GM18951 (cell line): ENCODE results near the gene CNNM4.

Experiments
- POLR2A ChIP-seq: IDR thresholded peaks from 4 replicates; pipeline ENCODE4 v1.6.1; 2011; ENCODE audit warnings: mild to moderate bottlenecking; ENCODE audit not compliant: insufficient read length, insufficient read depth; ENCODE audit errors: extremely low read depth
- in situ Hi-C: fragments of 300-500 bp; cut with MboI; formaldehyde crosslinking; loops from one replicate; pipeline ENCODE4 v1.12.0; 2022; ENCODE audit warnings: low sequenced_read_pairs, mixed read lengths, inconsistent platforms; ENCODE audit not compliant: unreplicated experiment

Gene CNNM4

DNA sequence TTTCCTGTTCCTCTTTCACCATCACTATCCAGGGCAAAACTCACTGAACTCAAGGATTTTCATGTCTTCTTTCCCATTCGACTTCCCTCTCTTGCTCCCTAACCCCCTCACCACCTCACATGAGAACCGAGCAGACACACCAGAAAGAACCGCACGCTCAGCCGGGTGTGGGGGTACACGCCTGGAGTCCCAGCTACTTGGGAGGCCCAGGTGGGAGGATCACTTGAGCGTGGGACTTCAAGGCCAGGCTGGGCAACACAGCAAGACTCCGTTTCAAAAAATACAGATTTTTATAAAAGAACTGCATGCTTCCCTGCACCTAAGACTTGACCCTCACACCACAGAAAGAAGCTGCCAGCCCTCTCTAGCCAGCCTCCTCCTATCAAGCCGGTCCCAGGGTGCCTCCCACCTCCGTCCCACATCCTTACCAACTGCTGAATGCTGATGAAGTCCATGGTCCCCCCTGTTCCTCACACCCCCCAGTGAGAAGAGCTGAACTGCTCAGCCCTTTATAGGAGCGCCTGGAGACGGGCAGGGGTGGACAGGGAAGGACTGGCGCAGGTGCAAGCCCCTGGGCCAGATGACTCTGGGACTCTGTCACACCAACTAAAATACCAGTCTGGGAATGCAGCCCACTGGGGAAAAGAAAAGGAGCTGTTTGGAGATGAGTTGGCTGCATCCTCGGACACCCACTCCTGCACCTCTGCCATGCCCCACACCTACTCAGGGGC lies 83.0 kb downstream of the CNNM4 start, which contains the start of gene ANKRD23:
Gene ANKRD23 (minus strand): TSS at position 484 of the 731 bp plus-strand sequence. CDS start 29 bp downstream, at position 455.
- no peak for TF ChIP-seq POLR2A
- in situ Hi-C loops = no loop called here

DNA sequence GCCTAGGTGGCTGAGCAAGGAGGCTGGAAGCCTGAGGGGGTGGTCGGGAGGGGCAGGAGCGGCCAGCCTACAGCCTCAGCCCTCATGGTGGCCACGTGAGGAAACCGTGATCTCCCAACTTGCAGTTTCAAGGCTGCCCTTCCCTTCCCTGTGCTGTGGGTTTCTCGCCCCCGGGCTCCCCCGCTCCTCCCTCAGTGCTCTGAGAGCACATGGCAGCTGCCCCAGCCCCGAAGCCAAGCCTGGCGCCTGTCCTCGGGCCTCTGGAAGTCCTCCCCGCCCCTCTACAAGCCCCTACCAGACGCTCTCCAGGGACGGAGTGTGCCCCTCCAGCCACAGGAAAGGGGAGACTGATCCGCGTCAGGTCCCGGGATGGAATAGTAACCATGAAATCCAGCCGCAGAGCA lies 83.7 kb downstream of the CNNM4 start:
- in situ Hi-C loops = no loop called here
- TF ChIP-seq POLR2A = no peak

DNA sequence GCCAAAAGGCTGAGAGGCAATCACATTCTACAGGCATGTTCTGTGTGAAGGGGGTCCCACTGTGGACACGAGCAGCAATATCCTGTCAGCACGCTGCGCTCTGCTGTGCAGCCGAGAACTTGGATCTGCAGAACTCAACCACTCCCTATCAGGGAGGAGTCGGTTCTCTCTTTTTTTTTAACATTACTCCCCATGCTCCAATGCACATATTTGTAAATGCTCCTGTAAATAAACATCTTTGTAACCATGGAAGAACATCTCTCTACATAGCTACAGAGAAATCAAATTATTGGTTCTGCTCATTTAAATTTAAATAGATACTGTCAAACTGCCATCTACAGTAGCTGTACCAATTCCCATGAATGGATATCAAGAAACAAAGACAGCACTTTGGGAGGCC lies 86.1 kb downstream of the CNNM4 start:
- in situ Hi-C loops = no loop called here
- TF ChIP-seq POLR2A = no peak

DNA sequence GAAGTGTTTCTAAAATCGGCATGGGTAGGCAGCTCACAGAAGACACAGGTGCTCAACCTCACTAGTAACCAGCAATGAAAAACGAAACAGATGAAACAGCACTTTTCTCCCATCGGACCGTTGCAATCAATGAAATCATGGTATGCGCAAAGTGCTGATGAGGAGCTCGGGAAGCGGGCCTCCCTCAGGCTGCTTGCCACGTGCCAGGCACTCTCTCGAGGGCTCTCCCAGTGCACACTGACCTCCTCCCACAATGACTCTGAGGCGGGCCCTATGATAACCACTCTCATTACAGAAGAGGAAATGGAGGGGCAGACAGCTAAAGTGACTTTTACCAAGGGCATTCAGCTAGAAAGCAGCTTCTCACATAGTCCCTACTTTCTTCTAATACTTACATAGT lies 86.9 kb downstream of the CNNM4 start:
- in situ Hi-C loops = no loop called here
- TF ChIP-seq POLR2A = no peak

DNA sequence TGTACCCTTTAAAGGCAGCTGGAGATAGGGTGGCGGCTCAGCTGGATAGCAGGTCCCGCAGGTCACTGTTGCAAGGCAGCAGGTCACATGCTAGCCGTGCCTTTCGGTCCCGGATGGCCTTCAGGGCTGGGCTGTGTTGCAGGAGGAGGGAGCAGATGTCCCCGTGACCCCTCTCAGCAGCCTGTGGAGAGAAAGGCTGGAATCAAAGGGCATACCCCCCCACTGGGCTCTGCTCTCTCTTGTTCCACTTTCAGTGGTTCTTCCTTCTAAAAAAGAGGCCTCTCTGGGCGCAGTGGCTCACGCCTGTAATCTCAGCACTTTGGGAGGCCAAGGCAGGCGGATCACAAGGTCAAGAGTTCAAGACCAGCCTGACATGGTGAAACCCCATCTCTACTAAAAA lies 87.6 kb downstream of the CNNM4 start:
- TF ChIP-seq POLR2A = no peak
- in situ Hi-C loops = no loop called here

DNA sequence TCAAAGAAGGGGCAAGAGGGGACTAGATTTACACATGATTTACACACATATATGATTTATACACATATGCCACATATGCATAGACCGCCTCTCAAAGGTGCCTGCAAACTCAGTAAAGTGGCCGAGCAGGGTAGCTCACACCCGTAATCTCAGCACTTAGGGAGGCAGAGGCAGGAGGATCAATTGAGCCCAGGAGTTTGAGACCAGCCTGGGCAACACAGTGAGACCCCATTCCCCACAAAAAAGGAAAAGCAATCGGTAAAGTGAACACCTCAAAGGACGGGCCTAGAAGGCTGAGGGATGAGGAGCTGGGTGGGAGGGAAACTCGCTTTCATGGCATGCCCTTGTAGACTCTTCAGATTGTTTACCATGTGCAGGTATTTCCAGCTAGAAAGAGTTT lies 92.0 kb downstream of the CNNM4 start:
- TF ChIP-seq POLR2A = no peak
- in situ Hi-C loops = no loop called here

DNA sequence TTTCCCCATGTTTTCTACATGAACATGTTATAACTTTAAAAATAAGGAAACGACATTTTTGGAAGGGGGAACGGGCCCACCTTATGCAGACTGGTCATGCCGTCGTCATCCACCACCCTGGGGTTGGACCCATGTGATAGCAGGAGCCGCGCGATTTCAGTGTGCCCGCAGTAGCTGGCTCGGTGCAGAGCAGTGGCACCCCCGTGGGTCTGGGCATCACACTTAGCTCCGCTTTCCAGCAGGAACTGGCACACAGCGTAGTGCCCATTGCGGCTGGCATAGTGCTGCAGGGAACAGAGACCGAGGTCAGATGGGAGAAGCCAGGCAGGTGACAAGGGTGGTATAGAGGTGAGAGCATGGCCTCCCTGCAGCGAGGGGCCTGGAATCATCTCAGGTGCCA lies 92.6 kb downstream of the CNNM4 start:
- in situ Hi-C loops = no loop called here

DNA sequence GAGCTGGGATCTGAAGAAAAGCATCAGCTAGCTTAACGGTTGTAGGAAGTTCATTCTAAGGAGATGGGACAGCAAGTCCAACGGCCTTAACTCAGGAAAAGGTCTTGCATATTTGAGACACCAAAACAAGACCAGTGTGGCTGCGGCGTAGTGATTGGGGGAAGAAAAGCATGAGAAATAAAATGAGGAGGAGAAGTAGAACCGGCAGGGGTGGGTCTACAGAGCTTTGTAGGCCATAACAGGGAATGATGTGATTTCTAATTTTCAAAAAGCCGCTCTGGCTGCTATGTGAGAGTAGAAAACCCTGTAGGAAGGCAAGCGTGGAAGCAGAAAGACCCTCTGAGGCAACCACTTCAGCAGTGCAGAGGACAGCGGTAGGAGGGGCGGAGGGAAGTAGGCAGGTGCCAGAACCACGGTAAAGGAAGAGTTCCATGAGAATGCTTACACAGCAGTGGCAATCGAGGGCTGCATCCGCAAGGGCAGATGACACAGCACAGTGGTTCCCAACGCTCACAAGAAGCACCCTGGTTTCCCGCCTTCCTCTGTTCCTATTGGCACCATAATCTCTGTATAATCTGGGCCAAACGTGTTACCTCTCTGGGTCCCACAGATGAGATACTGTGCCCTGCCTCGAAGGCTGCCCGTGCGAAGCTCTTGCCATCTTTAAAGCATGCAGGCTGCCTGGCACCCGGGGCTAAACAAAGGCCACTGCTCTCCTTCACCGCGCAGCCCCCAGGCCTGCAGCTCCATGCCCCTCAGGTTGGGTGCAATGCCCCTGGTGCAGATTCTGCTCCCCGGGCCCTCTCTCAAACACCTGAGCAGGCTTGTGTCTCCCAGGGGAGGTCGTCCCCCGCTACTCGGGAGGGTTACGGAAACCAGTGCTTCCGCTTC lies 96.3 kb downstream of the CNNM4 start:
- in situ Hi-C loops = no loop called here
- TF ChIP-seq POLR2A = no peak

More for the DNA sequence above, 92.6 kb downstream of the CNNM4 start:
- no peak for TF ChIP-seq POLR2A

DNA sequence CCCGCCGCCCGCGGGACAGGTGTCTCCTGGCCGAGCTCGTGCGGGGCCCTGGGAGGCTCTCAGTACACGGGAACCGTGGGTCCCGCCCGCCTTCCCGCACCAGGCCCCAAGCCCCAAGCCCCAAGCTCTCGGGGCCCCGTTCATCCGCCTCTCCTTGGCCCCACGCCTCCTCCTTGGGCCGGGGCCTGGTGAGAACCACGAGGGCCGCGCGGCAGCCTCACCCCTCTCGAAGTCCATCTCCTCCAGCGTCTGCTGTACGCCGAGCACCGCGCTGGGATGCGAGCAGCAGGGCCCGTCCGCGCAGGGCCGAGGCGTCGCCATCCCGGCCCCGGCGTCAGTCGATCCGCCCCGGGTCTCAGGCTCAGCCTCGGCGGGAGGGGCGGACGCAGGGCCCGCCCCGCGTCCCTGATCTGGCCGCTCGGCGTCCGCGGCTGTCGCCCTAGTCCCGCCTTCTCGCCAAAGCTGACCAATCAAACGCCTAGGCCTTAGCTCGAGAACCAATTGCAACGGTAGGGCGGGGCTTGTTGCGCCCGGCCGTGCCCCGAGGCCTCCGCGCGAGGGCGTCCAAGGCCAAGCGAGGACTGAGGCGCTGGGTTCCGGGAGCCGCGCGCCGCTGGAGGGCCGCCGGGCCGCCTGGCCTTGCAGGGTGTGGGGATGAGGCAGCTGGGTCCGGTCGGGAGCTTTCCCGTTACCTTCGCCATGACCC lies 97.1 kb downstream of the CNNM4 start, which contains the start of gene ANKRD39:
Gene ANKRD39 (minus strand): TSS at position 350 of the 706 bp plus-strand sequence. CDS start 29 bp downstream, at position 321.
- in situ Hi-C loops = no loop called here
- peak; percentile 94 for TF ChIP-seq POLR2A

DNA sequence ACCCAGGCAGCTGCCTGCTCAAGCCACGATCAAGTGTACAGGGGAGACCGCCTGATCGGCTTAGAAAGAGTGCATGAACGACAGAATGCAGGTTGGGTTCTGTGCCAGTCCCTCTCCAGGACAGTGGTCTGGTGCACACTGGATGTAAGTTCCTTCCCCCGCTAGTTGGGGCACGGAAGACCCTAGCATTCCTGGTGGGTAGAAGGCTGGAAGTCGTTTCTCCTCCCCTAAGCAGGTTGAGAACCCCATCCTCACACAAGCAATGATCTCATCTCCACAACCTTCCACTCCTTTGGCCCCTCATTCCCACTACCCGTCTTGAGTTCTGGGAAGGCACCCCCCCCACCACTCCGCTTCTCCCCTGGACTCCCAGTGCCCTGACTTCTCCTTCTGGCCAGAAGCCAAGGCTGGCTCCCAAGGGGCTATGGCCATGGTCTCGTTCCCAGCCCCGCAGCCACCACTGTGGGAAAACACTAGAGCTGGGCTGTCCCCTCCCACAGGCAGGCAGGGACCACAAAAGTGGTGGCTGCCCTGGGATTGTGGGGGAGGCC lies 98.5 kb downstream of the CNNM4 start:
- in situ Hi-C loops = no loop called here
- no peak for TF ChIP-seq POLR2A

DNA sequence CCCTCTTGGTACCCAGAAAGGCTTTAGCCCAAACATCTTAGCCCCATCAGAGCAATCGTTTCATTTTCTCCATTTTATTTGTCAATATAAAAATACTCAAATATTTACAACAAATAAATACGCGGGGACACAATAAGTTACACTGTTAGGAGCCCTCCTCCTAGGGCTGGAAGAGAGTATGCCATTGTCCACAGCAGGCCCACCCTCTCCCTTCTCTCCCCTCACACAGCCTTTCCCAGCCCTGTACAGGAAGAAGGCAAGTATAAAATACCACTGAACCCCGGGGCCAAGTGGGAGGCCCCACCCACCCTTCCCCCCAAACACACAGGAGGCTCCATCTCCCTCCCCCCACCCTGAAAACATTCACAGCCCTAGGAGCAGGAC lies 99.0 kb downstream of the CNNM4 start:
- TF ChIP-seq POLR2A = no peak
- in situ Hi-C loops = no loop called here

DNA sequence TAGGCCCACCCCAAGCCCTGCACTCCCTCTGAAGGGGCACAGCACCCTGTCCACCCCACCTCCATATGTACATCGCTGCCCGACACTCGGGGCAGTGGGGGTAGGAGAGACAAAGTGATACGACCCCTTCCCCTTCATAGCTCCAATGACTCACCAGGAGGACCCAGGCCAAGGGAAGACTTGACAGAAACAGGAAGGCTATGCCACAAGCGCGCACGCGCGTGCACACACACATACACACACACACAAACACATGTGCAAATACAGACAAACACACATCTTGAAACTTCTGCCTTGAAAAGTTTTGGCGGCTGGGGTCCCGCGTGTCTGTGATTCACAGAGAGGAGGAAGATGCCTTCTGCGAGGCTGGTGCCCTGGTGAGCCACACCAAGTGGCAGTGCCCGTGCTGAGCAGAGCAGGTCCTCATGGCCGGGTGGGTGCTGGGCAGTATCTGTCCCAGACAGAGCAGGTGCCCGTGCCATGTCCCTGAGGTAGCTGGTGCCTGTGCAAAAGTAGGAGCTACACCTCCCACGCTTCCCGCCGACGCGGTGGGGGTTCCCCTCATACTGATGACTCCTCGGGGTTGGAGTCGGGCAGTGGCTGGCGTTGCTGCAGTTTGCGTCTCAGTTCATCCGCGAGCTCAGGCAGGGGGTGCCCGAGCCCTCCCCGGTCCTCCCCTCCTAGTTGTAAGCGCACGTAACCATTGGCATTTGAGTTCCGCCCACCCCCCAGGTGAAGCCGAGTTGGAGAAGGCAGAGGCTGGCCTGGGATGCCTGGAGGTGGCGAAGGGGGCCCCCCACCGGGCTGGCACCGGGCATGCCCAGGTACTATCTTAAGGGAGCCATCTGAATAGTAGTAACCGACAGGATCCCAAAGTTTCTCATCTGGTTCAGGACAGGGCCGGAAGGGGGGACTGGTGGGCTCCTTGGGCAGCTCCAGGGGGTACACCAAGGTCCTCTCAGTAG lies 99.6 kb downstream of the CNNM4 start:
- peak; percentile 13 for TF ChIP-seq POLR2A
- in situ Hi-C loops = no loop called here

DNA sequence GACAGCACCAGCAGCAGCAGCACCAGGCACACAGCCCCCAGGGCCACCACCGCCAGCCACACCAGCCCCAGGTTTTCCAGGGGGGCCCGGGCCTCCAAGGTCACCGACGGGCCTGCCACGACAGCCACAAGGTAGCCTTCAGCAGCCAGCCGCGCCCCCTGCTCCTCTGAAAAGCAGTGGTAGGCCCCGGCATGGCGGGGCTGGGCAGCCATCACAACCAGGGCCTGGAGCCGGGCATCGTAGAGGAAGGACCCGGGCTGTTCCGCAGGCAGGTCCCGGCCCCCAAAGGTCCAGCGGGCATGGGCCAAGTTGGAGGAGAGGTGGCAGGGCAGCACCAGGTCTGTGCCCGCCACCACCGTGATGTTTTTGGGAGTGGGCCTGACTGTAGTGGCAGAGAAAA lies 100.4 kb downstream of the CNNM4 start:
- in situ Hi-C loops = no loop called here
- TF ChIP-seq POLR2A = no peak
